Fibroblast of skin of back (primary cell): ENCODE data around the gene PSORS1C1.
"Not testable (repeated sequence)": the region's sequence is repeated elsewhere in the genome, so short reads cannot be mapped to it uniquely, and the experiment has no call there.

ENCODE experiments used
- DNase-seq: peaks from one replicate; pipeline ENCODE4 v3.0.0-alpha.2; 2013

The PSORS1C1 gene

DNA sequence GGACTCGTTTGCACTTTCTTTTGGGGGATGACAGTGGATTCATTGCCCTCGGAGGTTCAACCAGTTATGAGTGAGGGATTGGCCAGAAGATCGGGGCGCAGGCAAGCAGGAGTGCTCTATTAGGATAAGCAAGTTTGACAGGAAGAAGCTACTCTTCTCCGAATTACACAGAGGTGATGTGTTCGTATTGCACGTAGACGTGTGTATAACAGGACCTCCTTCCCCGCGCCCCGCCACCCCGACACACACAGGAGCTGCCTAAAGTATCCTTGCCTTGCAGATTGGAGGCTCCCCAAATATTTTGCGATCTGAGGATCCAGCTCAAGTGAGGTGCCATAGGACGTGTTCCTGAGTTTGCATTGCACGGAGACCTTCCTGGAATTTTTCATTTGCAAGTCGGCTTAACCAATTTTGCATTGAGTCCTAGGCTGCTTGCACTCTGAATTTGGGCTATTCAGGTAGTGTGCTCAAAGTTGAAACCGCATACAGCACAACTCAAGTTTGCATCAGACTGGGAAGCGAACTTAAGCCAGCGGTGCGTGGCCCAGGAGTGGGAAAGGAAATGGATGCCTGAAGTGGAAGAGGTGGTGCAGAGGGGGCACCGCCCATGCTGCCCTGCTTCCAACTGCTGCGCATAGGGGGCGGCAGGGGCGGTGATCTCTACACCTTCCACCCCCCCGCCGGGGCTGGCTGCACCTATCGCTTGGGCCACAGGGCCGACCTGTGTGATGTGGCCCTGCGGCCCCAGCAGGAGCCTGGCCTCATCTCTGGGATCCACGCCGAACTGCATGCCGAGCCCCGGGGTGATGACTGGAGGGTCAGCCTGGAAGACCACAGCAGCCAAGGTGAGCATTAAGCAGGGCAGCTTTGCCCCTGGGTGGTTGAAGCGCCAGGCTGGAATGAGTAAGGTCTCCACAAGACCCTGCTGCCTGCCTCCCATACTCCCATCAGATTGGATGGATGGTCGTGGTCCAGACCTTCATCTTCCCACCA lies 44.6 kb downstream of the PSORS1C1 start:
- no peak for DNase-seq

DNA sequence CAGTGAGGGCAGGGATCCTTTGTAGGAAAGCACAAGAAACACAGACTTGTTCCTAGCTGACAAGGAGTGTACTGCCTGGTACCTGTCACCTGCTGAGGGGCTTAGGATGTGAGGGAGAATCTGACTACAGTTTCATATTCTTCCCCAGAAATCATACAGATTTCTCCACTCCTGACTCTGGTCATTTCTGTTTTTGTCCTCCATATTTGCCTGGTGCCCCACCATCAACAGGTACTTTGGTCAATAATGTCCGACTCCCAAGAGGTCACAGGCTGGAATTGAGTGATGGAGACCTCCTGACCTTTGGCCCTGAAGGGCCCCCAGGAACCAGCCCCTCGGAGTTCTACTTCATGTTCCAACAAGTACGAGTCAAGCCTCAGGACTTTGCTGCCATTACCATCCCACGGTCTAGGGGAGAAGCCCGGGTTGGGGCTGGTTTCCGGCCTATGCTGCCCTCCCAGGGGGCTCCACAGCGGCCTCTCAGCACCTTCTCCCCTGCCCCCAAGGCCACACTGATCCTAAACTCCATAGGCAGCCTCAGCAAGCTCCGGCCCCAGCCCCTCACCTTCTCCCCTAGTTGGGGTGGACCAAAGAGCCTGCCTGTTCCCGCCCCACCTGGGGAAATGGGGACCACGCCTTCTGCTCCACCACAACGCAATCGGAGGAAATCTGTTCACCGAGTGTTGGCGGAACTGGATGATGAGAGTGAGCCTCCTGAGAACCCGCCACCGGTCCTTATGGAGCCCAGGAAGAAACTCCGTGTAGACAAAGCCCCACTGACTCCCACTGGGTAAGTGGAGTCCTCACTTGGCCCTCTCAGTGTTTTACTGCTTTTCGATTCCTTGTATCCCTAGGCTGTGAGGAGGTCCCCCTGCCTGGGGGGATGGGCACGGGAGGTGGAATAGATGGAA lies 46.9 kb downstream of the PSORS1C1 start:
- no peak for DNase-seq

DNA sequence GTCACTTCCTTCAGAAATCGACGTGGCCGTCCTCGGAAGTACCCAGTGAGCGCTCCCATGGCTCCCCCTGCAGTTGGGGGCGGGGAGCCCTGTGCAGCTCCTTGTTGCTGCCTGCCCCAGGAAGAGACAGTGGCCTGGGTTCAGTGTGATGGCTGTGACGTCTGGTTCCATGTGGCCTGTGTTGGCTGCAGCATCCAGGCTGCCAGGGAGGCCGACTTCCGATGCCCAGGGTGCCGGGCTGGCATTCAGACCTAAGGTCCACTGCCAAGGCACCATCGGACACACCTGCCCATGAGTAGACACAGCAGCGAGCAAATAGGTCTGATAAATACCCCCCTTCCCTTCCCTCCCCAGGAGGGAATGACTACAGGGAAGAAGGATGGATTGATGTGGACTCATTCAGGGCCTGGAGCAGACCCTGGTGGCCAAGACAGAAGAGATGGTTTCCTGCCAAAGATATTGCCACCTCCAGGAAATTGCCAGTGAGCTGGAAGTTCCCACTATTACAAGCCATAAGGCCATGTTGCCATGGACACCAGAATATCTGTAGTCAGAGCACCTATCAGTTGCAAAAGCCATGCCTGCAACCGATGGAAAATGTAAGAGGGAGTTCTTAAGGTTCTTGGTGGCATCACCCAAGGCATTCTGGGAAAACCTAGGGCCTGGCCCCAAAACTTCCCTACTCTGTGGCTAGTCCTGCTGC lies 48.0 kb downstream of the PSORS1C1 start:
- DNase-seq, result no peak

DNA sequence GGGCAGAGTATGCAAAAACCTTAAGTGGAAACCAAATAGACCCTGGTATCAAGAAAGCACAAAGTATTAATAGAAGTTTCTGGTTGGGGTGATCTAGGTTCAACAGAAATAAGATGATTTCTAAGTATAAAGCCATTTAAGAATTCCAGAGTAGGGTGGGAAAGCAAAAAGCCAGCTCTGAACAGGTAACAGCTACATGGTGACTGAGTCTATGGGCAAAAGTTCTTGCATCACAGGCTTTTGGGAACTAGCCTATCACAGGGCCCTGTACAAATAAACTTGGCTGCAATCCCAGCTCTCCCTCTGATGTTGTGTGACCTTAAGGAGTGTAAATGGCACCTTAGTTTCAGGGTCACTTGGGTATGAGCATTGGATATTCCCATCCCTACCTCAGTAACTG lies 49.3 kb downstream of the PSORS1C1 start:
- DNase-seq, result no peak

DNA sequence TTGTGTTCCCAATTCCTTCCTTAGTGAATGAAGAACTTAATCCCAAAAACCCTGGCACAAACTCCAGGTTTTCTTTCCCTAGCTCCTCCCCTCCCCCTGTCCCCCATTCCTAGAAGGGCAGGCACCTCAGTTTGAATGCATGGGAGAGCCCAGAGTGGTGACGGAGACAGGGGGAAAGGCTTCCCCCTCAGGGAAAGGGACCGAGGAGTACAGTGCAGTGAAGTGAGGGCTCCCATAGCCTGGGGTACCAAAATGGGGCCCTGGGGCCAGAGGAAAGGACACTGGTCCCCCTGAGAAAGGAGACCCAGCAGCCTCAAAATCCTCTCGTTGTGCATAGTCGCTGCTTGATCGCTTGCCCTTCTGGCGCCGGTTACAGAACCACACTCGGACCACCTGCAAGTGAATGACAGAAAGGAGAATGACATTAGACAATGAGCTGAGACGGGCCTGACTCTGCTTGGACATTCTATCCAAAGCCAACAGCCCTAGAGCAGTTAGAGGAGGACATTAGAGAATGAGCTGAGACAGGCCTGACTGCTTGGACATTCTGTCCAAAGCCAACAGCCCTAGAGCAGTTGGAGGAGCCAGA lies 50.0 kb downstream of the PSORS1C1 start:
- not testable (repeated sequence) for DNase-seq

DNA sequence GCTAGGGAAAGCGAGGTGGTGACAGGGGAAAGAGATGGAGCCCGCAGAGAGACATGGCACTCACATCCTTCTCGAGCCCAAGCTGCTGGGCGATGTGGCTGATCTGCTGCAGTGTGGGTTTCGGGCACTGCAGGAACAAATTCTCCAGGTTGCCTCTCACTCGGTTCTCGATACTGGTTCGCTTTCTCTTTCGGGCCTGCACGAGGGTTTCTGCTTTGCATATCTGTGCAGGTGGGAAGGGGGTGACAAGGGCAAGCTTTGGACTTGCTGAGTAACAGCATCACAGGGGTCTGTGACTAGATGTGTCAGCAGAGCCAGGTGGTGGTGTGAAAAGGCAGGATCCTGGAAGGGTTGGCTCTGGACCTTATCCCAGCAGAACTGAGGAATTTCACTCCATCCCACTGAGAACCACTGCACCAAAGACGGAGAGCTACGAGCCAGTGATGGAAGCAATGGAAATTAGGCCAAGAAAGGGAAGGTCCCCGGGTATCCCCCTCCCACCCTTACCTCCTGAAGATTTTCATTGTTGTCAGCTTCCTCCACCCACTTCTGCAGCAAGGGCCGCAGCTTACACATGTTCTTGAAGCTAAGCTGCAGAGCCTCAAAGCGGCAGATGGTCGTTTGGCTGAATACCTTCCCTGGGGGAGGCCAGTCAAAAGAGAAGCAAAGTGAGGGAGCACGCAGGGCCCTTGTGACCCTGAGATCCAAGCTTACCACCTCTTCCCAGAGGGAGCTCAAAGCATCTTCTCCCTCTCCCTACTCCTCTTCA lies 50.6 kb downstream of the PSORS1C1 start:
- DNase-seq, result not testable (repeated sequence)

DNA sequence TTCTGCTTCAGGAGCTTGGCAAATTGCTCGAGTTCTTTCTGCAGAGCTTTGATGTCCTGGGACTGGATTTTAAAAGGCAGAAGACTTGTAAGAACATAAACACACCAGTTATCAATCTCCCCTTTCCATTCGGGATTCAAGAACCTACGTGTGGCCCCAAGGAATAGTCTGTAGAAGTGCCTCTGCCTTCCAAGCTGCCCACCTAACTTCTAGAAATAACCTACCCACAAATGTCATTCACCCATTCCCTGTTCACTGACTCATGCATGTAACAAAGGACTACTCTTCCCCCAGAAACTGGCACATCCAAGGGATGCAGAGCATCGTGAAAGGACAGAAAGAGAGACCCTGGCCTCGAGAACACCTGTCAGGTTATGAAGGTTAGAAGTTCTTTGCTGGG lies 51.4 kb downstream of the PSORS1C1 start:
- no peak for DNase-seq

DNA sequence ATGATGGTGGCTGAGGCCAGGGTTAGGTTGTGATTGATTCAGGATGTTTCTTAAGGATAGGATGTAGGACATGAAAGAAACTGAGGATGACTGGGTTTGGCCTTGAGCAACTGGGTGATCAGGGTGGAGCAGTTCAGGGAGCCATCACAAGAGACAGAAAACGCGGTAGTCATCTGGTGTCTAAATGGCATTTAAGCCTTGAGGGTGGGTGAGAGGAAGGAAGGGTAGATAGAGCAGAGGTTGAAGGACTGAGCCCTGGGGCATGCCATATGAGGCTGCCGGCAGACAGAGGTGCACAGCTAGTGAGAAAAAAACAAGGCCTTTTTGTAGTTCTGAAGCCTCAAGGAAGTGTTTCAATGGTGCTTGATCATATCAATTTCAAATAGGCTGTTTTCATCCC lies 54.0 kb downstream of the PSORS1C1 start:
- no peak for DNase-seq

DNA sequence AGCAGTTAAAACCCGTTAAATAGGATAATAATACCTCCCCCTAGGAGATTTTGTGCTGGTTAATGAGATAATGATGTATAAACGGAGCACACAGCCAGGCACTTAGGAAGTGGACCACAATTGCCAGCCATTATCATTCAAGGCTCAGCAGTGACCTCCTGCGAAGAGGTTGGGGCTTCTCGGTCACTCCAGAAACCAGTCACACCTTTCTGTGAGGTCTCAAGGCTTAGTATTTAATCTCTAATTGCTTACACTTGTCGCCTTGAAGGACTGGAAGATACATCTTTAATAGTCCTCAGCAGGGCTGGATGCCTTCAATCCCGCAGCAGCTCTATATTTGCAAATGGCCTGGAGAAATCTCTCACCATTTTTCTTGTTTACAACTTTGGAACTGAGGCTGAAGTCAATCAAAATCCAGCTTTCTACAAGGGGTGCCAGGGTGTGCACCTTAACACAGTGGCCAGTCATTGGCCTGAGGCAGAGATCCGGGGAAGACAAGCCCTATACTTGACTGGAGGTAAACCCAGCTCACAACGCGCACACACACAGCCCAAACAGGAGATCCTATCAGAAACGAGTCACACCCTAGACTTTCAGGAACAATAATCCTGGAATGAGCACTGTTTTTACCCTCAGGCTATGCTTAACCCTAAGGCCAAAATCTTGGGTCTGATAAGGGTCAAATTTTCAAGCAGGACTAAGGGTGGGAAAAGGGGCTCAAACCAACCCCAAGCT lies 54.7 kb downstream of the PSORS1C1 start:
- DNase-seq, result no peak

DNA sequence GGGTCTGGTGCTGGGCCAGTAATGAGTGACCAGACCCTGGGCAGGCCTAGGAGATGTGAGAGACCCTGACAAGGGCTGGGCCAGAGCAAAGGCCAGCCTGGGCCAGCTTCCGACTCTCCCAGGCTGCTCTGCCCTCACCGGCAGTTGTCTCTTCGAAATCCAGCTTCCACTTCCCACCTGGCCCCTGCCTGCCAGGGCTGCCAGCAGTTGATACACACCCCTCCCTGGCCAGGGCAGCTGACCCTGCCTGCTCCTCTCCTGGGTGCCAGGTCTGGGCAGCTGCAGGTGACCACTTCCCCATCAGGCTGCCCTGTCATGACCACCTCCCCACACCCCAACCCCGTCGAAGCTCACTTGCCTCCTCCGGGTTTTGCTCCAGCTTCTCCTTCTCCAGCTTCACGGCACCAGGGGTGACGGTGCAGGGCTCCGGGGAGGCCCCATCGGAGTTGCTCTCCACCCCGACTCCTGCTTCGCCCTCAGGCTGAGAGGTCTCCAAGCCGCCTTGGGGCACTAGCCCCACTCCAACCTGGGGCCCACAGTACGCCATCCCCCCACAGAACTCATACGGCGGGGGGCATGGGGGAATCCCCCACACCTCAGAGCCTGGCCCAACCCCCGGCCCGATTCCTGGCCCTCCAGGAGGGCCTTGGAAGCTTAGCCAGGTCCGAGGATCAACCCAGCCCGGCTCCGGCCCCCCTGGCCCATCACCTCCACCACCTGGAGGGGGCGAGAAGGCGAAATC lies 55.4 kb downstream of the PSORS1C1 start:
- not testable (repeated sequence) for DNase-seq

DNA sequence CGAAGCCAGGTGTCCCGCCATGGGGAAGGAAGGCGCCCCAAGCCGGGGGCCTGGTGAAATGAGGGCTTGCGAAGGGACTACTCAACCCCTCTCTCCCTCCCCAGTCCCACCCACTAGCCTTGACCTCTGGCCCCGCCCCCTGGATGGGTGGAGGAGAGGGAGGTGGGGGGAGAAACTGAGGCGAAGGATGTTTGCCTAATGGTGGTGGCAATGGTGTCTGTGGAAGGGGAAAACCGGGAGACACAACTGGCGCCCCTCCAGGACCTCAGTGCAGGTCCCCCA lies 55.9 kb downstream of the PSORS1C1 start, which contains the start of gene POU5F1:
TSS of gene POU5F1 (minus strand) at position 83 of the 282 bp plus-strand sequence. CDS start at position 21, 62 bp downstream.
- DNase-seq, result no peak

DNA sequence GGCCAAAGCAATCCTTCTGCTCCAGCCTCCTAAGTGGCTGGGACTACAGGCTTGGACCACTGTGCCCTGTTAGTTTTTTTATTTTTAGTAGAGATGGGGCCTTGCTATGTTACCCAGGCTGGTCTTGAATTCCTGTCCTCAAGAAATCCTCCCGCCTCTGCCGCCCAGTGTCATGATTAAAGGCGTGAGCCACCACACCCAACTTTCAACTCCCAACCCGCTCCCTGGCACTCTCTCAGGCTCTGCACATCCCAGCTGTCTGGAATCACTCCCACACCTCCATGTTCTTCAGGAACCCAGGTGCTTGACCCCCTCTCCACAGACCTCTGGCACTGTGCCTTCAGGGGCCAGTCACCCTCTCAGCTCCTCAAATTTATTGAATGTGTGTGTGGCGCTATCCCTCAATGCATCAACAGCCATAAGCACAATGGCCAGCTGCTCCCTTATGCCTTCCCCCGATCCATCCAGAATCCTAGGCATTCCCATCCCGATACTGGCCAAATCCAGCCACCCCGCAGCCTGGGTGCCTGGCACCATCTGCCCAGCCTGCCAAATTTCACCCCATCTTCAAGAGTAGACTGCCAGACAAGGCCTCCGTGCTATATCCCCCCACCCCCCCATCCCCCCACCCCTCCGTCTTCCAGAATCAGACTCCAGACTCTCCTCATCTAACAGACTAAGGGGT lies 56.5 kb downstream of the PSORS1C1 start:
- no peak for DNase-seq

DNA sequence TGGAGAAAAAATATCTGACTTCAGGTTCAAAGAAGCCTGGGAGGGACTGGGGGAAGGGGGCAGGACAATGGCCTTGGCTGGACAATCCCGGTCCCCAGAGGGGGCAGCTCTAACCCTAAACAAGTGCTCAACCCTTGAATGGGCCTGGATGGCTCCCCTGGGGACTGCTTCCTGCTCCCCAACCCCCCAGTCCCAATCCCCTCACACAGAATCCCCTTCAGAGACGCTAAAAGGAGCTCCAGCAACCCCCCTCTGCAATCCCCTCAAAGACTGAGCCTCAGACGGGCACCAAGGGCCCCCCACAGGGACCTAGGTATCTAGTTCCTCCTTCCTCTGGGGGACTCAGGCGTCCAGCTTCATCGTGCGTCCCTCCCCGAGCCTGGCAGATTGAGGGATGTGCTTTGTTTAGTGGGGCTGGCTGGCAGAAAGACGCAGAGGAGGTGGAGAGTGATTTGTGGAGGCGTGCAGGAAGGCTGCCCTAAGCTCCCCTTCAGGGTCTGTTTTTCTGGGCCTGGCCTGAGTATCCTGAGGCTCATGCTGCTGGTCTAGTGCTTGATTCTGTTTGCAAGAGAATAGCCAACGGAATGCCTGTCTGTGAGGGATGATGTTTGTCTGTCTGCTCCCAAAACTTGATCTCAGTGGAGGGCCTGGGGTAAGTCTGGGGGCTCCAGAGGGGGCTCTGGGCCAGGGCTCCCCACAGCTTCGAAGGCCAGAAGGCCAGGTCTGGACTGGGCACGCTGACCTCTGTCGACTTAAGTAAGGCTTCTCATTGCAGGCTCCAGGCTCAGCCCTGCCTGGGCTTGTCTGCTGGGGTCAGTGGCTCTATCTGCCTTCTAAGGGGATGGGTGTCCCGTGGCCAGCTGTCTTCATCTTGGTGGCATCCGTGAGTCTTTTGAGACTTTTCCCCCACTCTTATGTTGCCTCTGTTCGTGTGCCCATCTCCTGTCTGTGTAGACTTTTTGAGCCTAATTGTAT lies 57.6 kb downstream of the PSORS1C1 start:
- DNase-seq, result no peak

DNA sequence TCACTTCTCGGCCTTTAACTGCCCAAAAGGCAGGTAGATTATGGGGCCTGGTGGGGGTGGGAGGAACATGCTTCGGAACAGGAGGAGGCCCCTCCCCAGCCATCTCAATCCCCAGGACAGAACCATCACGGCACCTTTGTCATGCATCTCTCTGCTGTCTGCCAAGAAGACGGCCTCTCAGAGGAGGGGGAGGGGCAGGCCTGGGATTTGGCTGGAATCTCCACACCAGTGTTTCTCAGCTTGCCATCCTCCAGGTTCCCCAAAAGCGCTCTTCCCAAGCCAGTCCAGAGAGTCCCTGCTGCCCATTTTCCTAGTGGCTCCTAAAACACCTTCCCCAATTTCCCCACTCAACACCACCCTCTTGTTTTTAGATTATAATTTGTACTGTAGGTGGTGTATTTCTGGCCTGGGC lies 58.4 kb downstream of the PSORS1C1 start:
- DNase-seq, result no peak

DNA sequence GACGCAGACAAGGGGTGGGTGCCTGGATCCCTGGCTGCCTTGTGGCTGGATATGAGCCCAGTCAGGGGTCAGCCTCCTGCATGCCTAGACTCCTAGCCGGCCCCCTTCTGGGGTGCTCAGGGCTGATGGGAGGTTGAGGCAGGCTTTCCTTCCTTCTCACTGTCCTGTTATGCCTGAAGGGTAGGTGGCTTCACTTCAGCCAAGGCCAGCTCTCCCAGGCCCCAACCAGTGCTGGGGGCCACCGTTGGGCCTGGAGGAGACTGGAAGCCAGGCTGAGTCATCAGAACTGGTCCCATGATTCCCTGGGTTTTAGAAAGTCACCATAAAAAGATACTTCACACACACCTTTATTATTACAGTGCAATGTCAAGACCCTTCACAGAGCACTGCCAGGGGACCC lies 58.8 kb downstream of the PSORS1C1 start:
- DNase-seq, result no peak

DNA sequence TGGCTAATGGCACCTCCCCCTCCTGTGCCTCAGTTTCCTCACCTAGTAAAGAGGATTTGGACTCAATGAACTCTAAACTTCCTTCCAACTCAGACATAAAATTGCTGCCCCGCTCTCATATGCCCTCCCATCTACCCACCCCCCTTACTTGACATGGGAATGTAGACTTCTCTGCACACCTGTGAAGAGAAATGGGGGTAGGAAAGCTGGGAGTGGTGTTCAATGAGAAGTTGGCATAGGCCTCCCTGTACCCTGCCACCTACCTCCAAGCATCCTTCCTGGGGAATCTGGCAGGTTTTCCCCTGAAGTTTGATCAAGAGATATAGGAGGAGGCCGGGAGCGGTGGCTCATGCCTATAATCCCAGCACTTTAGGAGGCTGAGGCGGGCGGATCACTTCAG lies 59.8 kb downstream of the PSORS1C1 start:
- no peak for DNase-seq

DNA sequence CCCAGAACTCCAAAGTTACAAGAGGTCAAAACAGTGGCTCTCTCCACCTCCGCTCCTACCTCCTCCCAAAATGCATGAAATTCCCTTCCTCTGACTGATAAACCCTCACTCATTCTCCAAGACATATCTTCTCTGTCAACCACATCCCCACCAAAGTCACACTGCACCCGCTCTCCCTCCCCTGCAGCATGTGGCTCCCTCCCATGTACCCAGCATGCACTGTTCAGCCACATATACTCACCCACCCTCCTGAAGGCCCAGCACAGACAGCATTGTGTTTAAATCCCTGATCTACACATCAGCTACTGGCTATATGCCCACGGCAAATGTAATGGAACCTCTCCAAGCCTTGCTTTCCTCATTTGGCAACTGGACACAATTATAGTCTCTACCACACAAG lies 61.4 kb downstream of the PSORS1C1 start:
- DNase-seq, result peak; percentile 76
